HEK293T (cell line): ENCODE data around the gene EPHA4.

Source experiments
- BHLHE40 ChIP-seq: fragments of 450-650 bp; IDR thresholded peaks from 2 replicates; pipeline ENCODE4 v1.6.1; 2016; ENCODE audit warnings: mild to moderate bottlenecking, moderate library complexity, borderline replicate concordance
- CTBP1 ChIP-seq: fragments of 450-650 bp; IDR thresholded peaks from 2 replicates; pipeline ENCODE4 v1.6.1; 2016; ENCODE audit warnings: borderline replicate concordance
- FOXK2 ChIP-seq: fragments of 450-650 bp; IDR thresholded peaks from 2 replicates; pipeline ENCODE4 v1.6.1; 2016; ENCODE audit warnings: mild to moderate bottlenecking
- L3MBTL2 ChIP-seq: fragments of 450-650 bp; conservative IDR thresholded peaks from 2 replicates; pipeline ENCODE4 v1.6.1; 2016; ENCODE audit warnings: mild to moderate bottlenecking
- SUZ12 ChIP-seq: fragments of 450-650 bp; IDR thresholded peaks from 2 replicates; pipeline ENCODE4 v1.6.1; 2016; ENCODE audit warnings: mild to moderate bottlenecking
- TF ChIP-seq, protein P1 (sequence below): fragments of 450-650 bp; IDR thresholded peaks from 2 replicates; pipeline ENCODE4 v1.6.1; 2016

DNA sequence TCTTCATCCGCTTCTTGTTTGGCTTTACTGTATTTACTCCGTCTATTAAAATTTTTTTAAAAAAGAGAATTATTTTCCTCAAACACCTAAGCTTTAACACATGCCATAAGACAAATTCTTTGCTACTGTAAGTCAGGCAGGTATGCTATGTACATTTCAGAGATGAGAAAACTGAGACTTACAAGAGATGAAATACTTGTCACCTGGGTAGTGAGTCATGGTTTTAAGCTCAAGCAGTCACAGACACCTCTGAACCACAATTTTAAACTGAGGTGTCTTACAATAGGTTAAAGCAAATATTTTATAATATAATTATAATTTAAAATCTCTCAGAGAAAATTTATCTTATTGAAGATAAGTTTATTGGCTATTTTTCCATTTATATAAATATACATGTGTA is 126.0 kb downstream of the EPHA4 start:
- no peak for TF ChIP-seq CTBP1
- TF ChIP-seq SUZ12, result no peak
- TF ChIP-seq, protein P1, sequence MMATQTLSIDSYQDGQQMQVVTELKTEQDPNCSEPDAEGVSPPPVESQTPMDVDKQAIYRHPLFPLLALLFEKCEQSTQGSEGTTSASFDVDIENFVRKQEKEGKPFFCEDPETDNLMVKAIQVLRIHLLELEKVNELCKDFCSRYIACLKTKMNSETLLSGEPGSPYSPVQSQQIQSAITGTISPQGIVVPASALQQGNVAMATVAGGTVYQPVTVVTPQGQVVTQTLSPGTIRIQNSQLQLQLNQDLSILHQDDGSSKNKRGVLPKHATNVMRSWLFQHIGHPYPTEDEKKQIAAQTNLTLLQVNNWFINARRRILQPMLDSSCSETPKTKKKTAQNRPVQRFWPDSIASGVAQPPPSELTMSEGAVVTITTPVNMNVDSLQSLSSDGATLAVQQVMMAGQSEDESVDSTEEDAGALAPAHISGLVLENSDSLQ, result no peak
- no peak for TF ChIP-seq BHLHE40
- TF ChIP-seq FOXK2, result no peak
- TF ChIP-seq L3MBTL2, result no peak
